ENCODE measurements around the gene LRP2BP. TPM values are rescaled to one million over a fixed set of nuclear protein-coding genes. Genes with fewer than 3 reads are reported as not detected.

Gene LRP2BP
- total RNA-seq, 1 experiment from 2014 or later, result 0.19 TPM

GRCh38 chr4:185341377-185341776 lies 54.3 kb downstream of the LRP2BP start:
- Histone ChIP-seq H3K4me1 (ENCODE audit: insufficient read depth, low read length, poor library complexity, severe bottlenecking) (no peaks in the 10 kb centered on the region), H3K9me3 (ENCODE audit: low read depth, low read length, poor library complexity, severe bottlenecking) (peaks cover 8% of the 10 kb centered on the region), H3K27me3 (replicated peaks; ENCODE audit: insufficient read depth, low read depth, low read length, poor library complexity) (no peaks in the 10 kb centered on the region), H3K4me3 (ENCODE audit: low read depth, low read length, poor library complexity, severe bottlenecking) (no peak overlapping the region), H3K36me3 (ENCODE audit: insufficient read depth, low read length, poor library complexity, severe bottlenecking) (no peaks in the 10 kb centered on the region), H3K27ac (ENCODE audit: low read depth, low read length, poor library complexity, severe bottlenecking) (no peak overlapping the region)
- no peak for DNase-seq (ENCODE audit: low spot score)
- CTCF ChIA-PET, result no interaction called here
- no peak for TF ChIP-seq CTCF (conservative IDR thresholded peaks at IDR 0.05; ENCODE audit: low read depth, low read length)
- TF ChIP-seq EZH2 (IDR thresholded peaks at IDR 0.05; ENCODE audit: borderline replicate concordance, low read depth, low read length, poor library complexity, severe bottlenecking), result no peak
- intact Hi-C loops (cut with micrococcal nuclease; ENCODE audit: unreplicated experiment), result no loop called here
- no TSS peak for BruUV-seq (replicated peaks)
- POLR2A ChIA-PET (ENCODE audit: low non-redundant PET), result no interaction called here

GRCh38 chr4:185339941-185340340 lies 55.8 kb downstream of the LRP2BP start:
- POLR2A ChIA-PET (ENCODE audit: low non-redundant PET), result no interaction called here
- Histone ChIP-seq H3K27me3 (replicated peaks; ENCODE audit: insufficient read depth, low read depth, low read length, poor library complexity) (no peaks in the 10 kb centered on the region), H3K36me3 (ENCODE audit: insufficient read depth, low read length, poor library complexity, severe bottlenecking) (no peaks in the 10 kb centered on the region), H3K9me3 (ENCODE audit: low read depth, low read length, poor library complexity, severe bottlenecking) (peaks cover 8% of the 10 kb centered on the region), H3K27ac (ENCODE audit: low read depth, low read length, poor library complexity, severe bottlenecking) (no peak overlapping the region), H3K4me3 (ENCODE audit: low read depth, low read length, poor library complexity, severe bottlenecking) (no peak overlapping the region), H3K4me1 (ENCODE audit: insufficient read depth, low read length, poor library complexity, severe bottlenecking) (no peaks in the 10 kb centered on the region)
- DNase-seq (ENCODE audit: low spot score), result no peak
- CTCF ChIA-PET, result no interaction called here
- TF ChIP-seq EZH2 (IDR thresholded peaks at IDR 0.05; ENCODE audit: borderline replicate concordance, low read depth, low read length, poor library complexity, severe bottlenecking) (no peak), CTCF (conservative IDR thresholded peaks at IDR 0.05; ENCODE audit: low read depth, low read length) (no peak)
- no TSS peak for BruUV-seq (replicated peaks)
- intact Hi-C loops (cut with micrococcal nuclease; ENCODE audit: unreplicated experiment), result no loop called here

- Histone ChIP-seq H3K4me1 (ENCODE audit: insufficient read depth, low read length, poor library complexity, severe bottlenecking) (no peaks in the 10 kb centered on the region), H3K27ac (ENCODE audit: low read depth, low read length, poor library complexity, severe bottlenecking) (no peak overlapping the region), H3K9me3 (ENCODE audit: low read depth, low read length, poor library complexity, severe bottlenecking) (peaks cover 8% of the 10 kb centered on the region), H3K36me3 (ENCODE audit: insufficient read depth, low read length, poor library complexity, severe bottlenecking) (no peaks in the 10 kb centered on the region), H3K4me3 (ENCODE audit: low read depth, low read length, poor library complexity, severe bottlenecking) (no peak overlapping the region), H3K27me3 (replicated peaks; ENCODE audit: insufficient read depth, low read depth, low read length, poor library complexity) (no peaks in the 10 kb centered on the region)
- TF ChIP-seq CTCF (conservative IDR thresholded peaks at IDR 0.05; ENCODE audit: low read depth, low read length) (no peak), EZH2 (IDR thresholded peaks at IDR 0.05; ENCODE audit: borderline replicate concordance, low read depth, low read length, poor library complexity, severe bottlenecking) (no peak)
- ChIA-PET POLR2A (ENCODE audit: low non-redundant PET) (no interaction called here), CTCF (no interaction called here)
- no peak for DNase-seq (ENCODE audit: low spot score)
- BruUV-seq (replicated peaks), result no TSS peak
- intact Hi-C loops (cut with micrococcal nuclease; ENCODE audit: unreplicated experiment), result no loop called here
These were observed 60.1 kb downstream of the LRP2BP start for GRCh38 chr4:185335579-185335978.

Data from A673 (cell line).